ENCODE measurements around the gene ASCC1. TPM values are rescaled to one million over a fixed set of nuclear protein-coding genes. Genes with fewer than 3 reads are reported as not detected.

ASCC1 gene
- total and polyA plus RNA-seq, 2 of the 13 experiments (the other 11 are each of a cell fraction or from before 2014, with no cell fraction given): 21.6 to 30.1 TPM

DNA sequence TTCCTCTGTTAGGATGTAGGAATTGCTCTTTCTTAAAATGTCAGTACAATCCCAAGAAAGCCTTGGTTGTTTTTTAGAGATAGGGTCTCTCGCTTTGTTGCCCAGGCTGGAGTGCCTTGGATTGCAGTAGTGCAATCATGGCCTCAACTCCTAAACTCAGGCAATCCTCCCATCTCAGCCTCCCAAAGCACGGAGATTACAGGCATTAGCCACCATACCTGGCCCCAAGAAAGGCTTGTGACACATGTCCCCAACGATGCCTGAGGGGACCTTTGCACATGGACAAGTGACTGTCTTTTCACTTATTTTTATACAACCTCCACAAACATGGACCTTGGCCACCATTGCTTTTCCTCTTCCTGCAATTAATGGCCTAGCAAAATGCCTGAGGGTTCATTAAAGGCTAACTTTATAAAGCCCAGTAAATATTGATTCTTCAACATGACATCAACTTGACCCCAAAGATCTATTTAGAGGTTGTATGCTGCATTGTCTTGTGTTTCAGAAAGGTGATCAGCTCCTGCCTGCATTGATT is 117.7 kb downstream of the ASCC1 start (continued):
- TF ChIP-seq, protein P1, sequence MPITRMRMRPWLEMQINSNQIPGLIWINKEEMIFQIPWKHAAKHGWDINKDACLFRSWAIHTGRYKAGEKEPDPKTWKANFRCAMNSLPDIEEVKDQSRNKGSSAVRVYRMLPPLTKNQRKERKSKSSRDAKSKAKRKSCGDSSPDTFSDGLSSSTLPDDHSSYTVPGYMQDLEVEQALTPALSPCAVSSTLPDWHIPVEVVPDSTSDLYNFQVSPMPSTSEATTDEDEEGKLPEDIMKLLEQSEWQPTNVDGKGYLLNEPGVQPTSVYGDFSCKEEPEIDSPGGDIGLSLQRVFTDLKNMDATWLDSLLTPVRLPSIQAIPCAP (CRISPR knock-in tag; IDR thresholded peaks at IDR 0.05; ENCODE audit: low read depth): no peak
- no peak; the same call in 1 of the 2 replicates for TF ChIP-seq ZSCAN9 (CRISPR knock-in tag; IDR thresholded peaks at IDR 0.05; ENCODE audit: borderline replicate concordance)
- TF ChIP-seq, protein P2, sequence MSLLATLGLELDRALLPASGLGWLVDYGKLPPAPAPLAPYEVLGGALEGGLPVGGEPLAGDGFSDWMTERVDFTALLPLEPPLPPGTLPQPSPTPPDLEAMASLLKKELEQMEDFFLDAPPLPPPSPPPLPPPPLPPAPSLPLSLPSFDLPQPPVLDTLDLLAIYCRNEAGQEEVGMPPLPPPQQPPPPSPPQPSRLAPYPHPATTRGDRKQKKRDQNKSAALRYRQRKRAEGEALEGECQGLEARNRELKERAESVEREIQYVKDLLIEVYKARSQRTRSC (CRISPR knock-in tag; IDR thresholded peaks at IDR 0.05; ENCODE audit: low read depth): no peak
- TF ChIP-seq ZNF33A (CRISPR knock-in tag; IDR thresholded peaks at IDR 0.05; ENCODE audit: borderline replicate concordance): no peak
- TF ChIP-seq, protein P3, sequence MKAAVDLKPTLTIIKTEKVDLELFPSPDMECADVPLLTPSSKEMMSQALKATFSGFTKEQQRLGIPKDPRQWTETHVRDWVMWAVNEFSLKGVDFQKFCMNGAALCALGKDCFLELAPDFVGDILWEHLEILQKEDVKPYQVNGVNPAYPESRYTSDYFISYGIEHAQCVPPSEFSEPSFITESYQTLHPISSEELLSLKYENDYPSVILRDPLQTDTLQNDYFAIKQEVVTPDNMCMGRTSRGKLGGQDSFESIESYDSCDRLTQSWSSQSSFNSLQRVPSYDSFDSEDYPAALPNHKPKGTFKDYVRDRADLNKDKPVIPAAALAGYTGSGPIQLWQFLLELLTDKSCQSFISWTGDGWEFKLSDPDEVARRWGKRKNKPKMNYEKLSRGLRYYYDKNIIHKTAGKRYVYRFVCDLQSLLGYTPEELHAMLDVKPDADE (CRISPR knock-in tag; IDR thresholded peaks at IDR 0.05): no peak
- TF ChIP-seq POLR2AphosphoS2 (IDR thresholded peaks at IDR 0.05; ENCODE audit: low read depth, low read length): no peak
- TF ChIP-seq, protein P4, sequence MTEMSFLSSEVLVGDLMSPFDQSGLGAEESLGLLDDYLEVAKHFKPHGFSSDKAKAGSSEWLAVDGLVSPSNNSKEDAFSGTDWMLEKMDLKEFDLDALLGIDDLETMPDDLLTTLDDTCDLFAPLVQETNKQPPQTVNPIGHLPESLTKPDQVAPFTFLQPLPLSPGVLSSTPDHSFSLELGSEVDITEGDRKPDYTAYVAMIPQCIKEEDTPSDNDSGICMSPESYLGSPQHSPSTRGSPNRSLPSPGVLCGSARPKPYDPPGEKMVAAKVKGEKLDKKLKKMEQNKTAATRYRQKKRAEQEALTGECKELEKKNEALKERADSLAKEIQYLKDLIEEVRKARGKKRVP (CRISPR knock-in tag; IDR thresholded peaks at IDR 0.05): peak in 1 of 2 experiments; percentile 56; a peak in 2 of 4 replicates
- TF ChIP-seq PCBP2 (optimal IDR thresholded peaks at IDR 0.05; ENCODE audit: low read depth, low read length, poor library complexity, severe bottlenecking): no peak
- no peak for TF ChIP-seq KLF11 (CRISPR knock-in tag; IDR thresholded peaks at IDR 0.05)
- peak; percentile 25 for TF ChIP-seq PHF5A (CRISPR knock-in tag; IDR thresholded peaks at IDR 0.05; ENCODE audit: low read depth, unreplicated experiment)
- peak; percentile 62; the same call in 1 of the 2 replicates for TF ChIP-seq ZNF552 (CRISPR knock-in tag; IDR thresholded peaks at IDR 0.05; ENCODE audit: borderline replicate concordance)
- TF ChIP-seq, protein P5, sequence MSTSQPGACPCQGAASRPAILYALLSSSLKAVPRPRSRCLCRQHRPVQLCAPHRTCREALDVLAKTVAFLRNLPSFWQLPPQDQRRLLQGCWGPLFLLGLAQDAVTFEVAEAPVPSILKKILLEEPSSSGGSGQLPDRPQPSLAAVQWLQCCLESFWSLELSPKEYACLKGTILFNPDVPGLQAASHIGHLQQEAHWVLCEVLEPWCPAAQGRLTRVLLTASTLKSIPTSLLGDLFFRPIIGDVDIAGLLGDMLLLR (CRISPR knock-in tag; IDR thresholded peaks at IDR 0.05): no peak
- TF ChIP-seq ZNF30 (CRISPR knock-in tag; IDR thresholded peaks at IDR 0.05): no peak
- TF ChIP-seq, protein P6, sequence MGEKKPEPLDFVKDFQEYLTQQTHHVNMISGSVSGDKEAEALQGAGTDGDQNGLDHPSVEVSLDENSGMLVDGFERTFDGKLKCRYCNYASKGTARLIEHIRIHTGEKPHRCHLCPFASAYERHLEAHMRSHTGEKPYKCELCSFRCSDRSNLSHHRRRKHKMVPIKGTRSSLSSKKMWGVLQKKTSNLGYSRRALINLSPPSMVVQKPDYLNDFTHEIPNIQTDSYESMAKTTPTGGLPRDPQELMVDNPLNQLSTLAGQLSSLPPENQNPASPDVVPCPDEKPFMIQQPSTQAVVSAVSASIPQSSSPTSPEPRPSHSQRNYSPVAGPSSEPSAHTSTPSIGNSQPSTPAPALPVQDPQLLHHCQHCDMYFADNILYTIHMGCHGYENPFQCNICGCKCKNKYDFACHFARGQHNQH (CRISPR knock-in tag; IDR thresholded peaks at IDR 0.05): peak; percentile 46; the same call in 1 of the 2 replicates
- no peak for TF ChIP-seq ZNF282 (IDR thresholded peaks at IDR 0.05; ENCODE audit: partially characterized antibody)
- no peak for TF ChIP-seq ATRX (CRISPR knock-in tag; IDR thresholded peaks at IDR 0.05; ENCODE audit: borderline replicate concordance)
- TF ChIP-seq ZNF24 (IDR thresholded peaks at IDR 0.05): no peak
- no peak for TF ChIP-seq HDAC6 (IDR thresholded peaks at IDR 0.05; ENCODE audit: low read depth, low read length)
- no peak for TF ChIP-seq PTBP1 (IDR thresholded peaks at IDR 0.05; ENCODE audit: low read depth, low read length, poor library complexity, severe bottlenecking)
- TF ChIP-seq RBFOX2 (IDR thresholded peaks at IDR 0.05; ENCODE audit: low read depth, low read length): no peak
- TF ChIP-seq, protein P7, sequence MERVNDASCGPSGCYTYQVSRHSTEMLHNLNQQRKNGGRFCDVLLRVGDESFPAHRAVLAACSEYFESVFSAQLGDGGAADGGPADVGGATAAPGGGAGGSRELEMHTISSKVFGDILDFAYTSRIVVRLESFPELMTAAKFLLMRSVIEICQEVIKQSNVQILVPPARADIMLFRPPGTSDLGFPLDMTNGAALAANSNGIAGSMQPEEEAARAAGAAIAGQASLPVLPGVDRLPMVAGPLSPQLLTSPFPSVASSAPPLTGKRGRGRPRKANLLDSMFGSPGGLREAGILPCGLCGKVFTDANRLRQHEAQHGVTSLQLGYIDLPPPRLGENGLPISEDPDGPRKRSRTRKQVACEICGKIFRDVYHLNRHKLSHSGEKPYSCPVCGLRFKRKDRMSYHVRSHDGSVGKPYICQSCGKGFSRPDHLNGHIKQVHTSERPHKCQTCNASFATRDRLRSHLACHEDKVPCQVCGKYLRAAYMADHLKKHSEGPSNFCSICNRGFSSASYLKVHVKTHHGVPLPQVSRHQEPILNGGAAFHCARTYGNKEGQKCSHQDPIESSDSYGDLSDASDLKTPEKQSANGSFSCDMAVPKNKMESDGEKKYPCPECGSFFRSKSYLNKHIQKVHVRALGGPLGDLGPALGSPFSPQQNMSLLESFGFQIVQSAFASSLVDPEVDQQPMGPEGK (CRISPR knock-in tag; IDR thresholded peaks at IDR 0.05): peak; percentile 57
- TF ChIP-seq ZNF839 (CRISPR knock-in tag; IDR thresholded peaks at IDR 0.05; ENCODE audit: borderline replicate concordance): no peak

All from HepG2 (cell line).